Stimulated activated naive CD4-positive, alpha-beta T cell treated with Interleukin-2 at 50 U/mL for 16 hours (primary cell): ENCODE results near the gene RFTN1.
"Not testable (repeated sequence)": the region's sequence is repeated elsewhere in the genome, so short reads cannot be mapped to it uniquely, and the experiment has no call there.

Experiments used
- DNase-seq: peaks from one replicate; lab custom pipeline; 2025; lab: John Stamatoyannopoulos, UW

RFTN1 gene

DNA sequence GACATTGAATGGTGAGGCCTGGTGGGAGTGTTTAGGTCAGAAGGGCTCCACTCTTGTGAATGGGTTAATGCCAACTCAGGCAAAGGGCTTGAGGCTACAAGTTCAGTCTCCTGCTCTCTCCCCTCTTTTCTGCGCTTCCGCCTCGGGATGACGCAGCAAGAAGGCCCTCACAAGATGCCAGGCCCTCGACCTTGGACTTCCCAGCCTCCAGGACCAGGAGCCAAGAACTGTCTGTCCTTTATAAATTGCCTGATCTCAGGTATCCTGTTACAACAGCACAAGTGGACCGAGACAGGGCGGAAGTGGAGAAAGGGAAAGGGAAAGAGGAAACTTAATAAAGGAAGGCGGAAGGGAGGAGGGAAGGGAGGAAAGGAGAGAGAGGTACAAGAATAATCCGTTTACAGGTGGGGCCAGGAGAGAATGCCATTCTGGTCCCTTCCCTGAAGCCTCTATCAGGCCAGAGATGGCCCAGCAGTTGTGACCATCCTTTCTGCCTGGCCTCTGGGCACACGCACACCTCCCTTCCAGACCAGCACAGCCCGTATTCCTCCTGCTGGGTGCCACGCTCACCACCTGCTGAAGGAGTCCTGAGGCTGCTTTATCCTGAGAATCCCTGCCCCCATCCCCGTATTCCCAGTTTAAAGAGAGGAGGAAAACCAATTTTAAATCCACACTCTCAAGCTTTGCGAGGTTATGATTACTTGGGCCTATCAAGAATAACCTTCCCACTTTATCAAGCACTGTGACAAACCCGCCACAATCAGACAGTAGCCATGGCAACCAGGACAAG, 184.3 kb downstream of the RFTN1 start:
- no peak for DNase-seq

DNA sequence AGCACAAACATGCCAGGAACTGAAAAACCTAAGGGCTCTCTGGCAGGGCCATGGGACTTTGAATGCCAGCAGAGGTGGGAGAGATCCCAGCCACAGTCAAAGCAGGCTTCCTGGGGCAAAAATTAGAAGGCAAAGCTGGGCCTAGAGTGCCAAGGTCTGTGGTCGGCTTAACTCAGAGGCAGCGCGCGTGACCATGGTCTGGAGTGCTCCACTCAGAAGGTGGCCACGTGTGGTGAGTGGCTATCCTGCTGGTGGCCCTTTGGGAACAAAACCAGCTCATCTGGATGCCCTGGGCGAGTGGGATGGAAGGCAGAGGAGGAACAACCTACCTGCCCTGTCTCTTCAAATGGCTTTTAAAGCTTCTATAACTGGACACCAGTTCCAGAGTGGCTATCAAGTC, 185.4 kb downstream of the RFTN1 start:
- DNase-seq, result no peak

DNA sequence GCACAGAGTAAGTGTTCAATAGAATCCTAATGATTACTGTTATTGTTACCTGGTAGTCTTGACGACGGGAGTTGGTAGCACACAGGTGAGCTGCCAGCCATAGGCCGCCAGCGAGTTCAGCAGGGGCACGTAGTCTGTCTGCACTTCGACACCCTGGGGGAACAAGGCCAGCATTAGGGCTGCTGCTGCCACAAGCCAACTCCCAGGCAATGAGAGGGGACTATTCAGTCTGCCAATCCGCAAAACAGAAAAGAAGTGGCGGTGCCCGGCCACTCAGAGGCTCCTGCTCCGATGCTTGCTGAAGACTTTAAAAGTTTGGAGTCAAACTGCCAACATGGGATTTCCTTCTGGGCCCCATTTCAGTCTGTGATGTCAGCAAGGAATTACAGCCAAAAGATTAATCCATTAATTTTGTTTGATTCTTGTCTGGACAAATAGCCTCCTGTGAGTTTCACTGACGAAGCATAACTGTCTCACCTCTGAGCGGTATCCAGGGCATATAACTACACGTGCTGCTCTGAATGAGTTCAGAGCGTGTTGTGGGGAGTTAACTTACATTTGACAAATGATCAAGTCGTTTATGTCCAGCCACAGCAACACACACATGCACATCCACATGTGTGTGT, 186.7 kb downstream of the RFTN1 start:
- DNase-seq, result no peak

DNA sequence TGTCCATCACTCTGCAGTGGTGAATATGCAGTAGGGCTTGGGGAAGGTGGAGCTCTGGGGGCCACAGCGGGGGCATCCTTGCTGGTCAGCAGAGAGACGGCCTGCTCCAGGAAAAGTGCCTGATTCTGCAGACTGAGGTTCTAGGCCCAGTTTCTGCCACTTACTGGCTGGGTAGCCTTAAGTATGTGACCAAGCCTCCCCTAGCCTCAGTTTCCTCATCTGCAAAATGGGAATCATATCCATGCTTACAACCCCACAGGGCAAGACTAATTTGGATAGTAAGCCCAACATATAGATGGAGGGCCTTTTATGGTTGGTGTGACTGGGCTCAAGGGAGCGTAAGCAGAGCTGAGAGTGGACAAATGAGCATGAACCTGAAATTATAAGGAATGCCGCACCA, 187.6 kb downstream of the RFTN1 start:
- no peak for DNase-seq

DNA sequence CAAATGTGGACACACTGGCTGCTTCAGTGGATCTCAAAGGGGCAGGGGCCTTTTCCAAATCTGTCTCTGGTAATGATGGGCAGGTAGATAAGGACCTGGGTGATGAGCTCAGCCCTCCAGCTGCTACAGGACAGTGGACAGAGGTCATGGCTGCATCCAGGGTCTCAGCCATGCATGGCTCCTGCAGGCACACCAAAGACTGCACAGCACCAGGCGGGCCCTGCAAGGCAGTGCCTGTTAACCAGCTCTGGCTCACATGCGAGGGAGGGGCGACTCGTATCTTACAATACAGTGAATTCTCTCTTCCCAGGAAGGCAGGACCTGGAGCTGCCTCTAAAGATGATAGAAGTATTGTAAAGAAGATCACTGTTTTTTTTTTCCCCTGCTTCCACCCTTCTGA, 189.8 kb downstream of the RFTN1 start:
- DNase-seq, result no peak

DNA sequence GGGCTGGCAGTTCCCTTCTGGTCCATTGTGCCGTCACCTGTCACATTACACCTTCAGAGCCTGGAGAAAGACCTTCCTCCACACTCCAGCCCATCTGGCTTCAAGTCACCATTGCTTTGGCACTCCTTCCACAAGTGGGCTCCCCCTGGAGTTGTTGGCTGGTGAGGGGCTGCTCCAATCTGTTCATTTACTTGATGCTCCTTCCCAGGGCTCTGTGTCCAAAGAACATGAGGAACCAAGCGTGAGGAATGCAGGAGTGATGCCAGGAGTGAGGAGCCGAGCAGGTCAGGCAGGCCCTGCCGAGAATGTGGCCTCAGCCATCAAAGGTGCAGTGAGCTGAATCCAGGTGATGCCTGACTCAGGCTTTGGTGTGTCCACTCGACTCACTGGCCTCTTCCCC, 191.3 kb downstream of the RFTN1 start:
- DNase-seq, result no peak

DNA sequence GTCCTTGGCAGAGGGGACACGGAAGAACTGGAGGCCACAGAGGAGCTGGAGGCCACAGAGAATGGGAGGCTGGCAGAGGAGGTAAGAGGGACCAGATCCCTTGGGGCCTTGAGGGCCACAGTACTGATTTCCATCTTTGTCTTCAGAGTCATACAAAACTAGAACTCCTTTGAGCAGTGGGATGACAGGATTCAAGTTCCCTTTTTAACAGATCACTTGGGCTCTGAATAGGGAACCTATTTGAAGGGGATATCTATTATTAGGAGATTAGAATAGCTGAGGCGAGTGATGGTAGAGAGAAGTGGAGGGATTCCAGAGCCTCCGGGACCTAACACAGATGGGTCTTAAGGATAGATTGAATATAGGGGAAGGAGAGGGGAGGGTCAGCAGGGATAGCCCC, 192.8 kb downstream of the RFTN1 start:
- no peak for DNase-seq

DNA sequence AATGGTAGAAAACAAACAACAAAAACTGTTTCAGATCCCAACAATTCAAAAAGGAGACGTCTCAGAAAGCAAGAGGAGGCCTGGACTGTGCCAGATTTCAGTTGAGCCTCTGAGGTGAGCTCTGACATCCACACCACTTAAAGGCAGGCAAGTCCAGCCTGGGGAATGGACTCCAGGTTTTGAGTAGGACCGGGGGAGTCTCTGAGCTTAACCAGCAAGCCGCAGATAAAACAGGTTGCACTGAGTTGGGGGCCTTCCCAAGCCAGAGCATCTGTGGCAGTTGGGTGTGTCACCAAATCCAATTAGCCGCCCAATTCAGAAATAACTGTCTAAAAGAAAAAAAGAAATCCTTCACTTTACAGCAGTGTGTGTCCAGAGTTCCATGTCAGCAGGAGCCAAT, 193.8 kb downstream of the RFTN1 start:
- no peak for DNase-seq

DNA sequence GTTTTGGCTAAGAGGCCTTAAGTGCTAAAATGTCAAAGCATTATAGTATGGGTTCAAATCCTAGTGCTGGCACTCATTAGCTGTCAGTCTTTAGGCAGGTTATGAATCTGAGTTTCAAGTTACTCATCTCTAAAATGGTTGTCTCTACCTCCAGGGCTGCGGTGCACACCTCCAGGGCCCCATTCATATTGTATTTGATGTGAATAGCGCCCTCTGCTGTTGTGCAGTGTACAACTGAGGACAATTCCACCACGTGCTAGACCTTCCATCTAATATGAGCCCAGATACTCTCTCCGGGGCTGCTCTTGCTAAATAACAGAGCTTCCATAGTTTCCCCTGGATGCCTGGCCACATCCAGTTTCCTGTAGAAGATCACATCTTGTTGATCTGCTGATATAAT, 194.2 kb downstream of the RFTN1 start:
- peak; percentile 84 for DNase-seq

DNA sequence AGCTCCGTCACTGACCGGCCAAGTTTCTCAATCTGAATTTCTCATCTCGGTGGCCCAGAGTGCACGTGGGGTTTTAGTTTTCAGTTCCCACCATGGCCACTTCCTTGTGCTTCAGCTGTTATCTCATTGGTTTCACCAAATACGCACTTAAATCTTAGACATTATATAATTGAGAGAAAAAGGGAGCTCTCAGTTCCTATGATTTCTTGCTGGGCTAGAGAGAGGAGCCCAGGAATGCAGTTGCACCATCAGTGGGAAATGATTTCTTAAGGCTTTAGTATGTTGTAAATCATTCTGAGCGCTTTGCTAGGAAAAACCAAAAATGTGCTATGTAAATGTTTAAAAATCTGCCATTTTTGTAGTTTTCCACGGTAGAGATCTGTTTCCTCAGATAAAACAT, 195.3 kb downstream of the RFTN1 start:
- DNase-seq, result no peak

DNA sequence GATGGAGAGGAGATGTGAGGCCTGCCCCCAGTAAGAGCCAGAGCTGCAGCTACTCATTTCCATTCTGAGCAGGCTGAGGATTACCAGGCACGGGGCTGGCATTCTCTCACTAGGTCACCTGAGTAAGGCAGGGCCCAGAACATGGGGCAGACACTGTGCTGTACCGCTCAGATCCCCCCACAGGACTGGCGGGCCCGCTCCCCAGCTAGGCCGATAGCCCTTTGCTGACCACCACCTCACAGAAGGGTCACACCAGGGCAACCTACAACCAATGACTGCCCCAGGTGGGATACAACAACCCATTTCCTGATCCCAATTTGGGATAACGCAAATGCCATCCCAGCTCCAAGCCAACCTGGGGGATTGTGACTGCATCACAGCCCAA, 195.9 kb downstream of the RFTN1 start:
- DNase-seq, result no peak

DNA sequence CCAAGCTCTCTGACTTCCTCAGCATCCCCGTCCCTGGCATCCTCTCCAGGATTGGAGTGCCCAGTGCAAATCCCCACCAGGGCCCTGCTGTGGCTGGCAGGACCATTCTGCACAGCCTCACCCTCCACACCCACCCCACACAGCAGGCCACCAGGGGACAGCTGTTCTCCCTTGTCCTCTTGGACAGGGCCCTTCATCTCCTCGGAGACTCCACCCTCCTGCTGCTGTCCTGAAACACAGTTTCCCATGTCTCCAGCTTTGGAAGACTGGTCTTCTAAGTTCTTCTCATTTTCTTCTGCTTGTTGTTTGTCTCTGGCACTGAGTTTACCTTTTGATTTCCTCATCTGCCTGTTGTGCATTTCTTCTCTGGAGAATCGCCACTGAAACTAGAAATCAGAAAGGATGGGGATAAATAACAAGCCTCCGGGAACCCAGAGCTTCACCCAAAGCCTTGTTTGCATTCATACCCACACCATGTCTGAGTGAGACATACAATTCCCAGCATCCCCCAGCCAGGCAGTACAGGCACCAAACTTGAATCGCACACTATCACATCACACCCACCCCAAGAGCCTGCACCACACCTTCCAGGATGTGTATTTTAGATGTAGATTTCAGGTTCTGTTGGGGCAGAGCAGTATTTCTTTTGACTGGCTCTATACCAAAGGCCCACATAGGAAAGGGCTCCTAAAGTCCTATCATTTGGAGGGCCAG, 196.5 kb downstream of the RFTN1 start:
- DNase-seq, result no peak

DNA sequence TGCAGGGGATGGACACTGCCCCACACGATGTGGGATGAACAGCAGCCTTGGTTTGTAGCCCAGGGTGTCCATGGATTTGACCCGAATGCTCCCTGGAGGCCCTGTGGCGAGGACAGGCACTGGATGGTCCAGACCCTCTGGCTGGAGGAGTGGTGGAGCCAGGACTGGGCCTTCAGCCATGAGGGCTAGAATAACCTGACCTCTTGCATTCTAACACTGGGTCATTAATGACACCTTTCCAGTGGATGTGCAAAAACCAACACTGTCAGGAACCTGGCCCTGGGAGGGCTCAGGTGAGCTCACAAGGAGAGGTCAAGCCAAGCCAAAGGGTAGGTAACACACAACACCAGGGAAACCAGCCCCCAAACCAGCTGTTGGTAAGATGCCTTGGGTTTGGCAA, 197.1 kb downstream of the RFTN1 start:
- no peak for DNase-seq

DNA sequence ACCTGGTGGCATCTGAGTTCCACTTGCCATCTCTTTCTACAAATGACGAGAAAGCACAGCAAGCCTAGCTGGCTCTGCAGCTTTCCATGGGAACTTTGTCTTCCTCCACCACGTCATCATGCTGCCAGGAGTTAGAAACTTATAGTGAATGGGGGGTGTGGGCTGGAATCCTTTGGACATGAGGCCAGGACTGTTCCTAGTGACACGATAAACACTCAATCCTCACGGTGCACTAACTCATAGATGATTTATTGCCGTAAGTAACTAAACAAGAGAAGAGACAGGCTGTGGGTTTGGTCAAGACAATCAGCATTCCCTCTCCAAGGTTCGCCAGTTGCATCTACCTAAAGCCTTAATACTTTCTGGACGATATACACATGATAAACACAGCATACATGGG, 197.9 kb downstream of the RFTN1 start:
- DNase-seq, result no peak

DNA sequence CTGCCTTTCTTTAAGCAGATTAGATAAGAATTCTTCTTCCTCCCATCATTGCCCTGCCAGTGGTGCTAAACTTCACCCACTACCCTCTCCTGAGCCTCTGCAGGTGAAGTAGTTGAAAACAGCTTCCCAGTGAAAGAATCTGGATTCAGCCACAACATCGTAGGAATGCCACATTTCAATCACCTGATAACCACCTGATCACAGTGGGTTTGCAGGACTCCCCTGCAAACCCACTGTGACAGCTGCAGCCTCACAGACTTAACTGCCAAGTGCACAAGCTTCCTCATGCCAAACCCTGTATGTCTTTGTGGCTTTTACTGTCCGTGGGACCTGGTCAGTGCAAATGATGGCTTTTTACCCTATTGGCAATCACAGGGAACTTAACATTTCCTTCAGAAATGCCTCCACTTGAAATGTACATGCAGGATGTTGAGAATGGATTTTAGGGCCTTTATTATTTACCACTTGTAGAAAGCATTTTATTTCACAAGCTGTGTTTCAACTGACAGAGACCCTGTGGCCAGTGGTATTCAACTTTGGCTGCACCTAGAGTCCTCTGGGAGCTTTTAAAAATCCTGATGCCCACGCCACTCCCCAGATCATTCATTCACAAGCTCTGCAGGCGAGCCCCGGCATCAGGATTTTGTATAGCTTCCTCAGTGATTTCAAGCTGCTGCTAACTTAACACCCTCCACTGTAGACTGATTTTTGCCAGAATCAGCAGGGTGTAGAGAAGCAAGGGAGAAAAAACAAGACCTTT, 199.4 kb downstream of the RFTN1 start:
- no peak for DNase-seq

DNA sequence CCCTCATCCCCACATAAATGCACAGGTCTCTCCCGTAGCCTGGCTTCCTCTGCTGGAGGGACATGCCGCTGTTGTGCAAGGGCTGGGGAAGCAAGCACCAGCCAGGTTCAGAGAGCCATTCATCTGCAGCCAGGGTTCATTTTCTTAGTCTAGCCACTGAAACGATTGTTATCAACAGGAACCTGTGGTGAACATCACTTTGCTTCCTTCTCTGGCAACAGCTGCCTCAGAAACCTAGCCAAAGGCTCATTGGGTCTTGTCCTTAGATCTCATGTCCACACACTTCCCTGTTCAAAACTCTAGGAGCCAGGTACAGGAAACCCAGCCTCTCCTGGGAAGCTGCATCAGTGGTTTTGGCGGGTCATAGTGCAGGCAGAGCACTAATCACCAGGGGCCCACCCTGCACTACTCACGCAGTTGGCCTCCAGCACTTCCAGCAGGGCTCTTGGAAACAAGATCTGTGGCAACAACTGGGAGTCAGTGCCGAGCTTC, 201.5 kb downstream of the RFTN1 start:
- peak; percentile 28 for DNase-seq

DNA sequence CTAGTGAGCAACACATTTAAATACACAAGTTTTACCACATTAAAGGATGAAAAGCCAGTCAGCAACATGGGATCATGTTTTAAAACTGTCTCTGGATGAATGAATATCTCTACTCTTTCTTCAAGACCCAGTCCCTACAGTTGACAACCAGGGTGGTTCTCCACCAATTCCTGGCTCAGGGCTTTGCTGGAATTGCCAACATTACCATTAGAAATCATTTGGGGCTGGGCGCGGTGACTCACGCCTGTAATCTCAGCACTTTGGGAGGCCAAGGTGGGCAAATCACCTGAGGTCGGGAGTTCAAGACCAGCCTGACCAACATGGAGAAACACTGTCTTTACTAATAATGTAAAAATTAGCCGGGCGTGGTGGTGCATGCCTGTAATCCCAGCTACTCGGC, 203.0 kb downstream of the RFTN1 start:
- not testable (repeated sequence) for DNase-seq

DNA sequence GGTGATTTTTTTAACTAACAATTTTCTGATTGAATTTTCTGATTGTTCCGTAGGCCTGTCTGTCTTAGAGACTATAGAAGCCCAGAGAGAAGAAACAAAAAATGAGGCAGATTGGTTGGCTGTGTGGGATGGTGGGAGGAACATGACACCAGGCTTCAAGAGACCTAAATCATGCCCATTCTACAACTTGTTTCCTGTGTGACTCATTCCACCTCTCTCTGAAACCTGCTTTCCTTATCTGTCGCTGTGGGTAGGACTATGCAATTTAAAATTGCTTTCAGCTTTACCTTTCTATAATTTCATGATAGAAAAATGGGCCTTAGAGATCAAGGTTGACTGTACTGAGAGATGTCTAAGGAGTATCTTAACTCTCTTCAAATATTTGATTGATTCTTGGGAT, 203.9 kb downstream of the RFTN1 start:
- peak; percentile 49 for DNase-seq

DNA sequence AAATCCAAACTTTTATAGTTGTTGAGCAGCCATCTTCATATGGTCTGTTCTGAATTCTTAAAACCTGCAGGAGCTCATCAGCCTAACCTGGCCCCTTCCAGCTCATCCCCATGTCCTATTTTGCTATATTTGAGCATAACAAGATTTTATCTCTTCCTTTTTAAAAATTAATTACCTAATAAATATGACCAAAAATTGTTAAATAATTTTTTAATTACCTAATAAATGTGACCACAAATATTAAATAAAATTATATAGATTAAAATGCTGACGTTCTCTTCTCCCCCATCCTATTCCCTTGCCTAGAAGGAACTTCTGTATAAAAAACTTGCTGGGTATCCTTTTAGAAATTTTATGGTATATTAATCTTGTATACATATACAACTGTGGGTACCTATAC, 204.8 kb downstream of the RFTN1 start:
- no peak for DNase-seq

DNA sequence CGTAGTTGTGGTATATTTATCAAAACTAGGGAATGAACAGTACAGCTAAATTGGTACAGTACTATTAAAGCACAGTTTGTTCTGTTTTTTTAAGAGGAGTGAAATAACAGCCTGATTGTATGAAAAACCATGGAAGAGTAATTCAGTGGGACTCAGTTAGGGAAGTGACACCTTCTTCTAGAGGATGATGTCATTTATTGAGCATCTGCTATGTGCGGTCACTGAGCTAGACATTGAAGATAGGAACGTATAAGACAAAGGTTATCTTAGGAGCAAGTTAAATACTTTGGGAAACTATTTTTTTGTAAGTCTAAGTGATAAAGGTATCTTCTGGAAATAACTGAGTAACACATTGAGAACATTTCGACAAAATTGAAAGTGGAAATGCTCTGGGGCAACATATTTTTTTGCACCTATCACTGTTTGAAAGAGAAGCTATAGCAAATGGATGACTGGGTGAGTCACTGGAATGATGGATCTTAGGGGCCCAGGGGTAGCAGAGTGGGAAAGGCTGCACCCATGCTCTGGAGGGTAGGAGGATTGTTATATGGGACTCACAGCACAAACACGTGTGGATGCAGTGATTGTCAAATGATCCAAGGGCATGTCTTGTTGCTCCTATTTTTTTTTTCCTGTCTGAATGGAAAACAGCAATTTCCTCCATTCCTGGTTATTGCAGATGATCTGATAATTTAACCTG, 205.5 kb downstream of the RFTN1 start:
- DNase-seq, result no peak

DNA sequence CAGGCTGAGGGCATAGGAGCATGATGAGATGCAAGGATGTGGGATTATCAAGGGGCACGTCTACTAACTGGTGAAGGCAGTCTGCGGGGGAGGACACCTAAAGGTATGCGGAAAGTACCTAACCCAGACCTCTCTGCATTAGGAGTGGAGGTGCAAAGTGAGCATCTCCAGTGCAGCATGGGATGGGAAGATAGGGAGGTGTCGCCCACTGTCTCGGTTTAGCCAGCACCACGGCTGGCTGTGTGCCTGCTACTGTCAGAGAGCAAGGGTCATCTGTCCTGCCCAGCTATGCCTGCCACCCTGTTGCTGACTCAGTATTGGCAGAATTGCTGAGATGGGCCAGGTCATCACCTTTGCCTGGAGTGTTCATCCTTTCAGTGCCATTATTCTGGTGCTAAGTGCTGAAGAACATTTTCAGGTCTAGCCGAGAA, 208.4 kb downstream of the RFTN1 start:
- peak; percentile 27 for DNase-seq
